Left lung (tissue), 10 donors: ENCODE results near the gene CCNYL1. TPM values are rescaled to one million over a fixed set of nuclear protein-coding genes. Genes with fewer than 3 reads are reported as not detected.
"Not testable (repeated sequence)": the region's sequence is repeated elsewhere in the genome, so short reads cannot be mapped to it uniquely, and the experiment has no call there.

Source experiments
- ATAC-seq: fragments of 200-7000 bp; cut with Tn5 transposase; one replicate; pipeline ENCODE4 v1.9.1; 2020; ENCODE audit warnings: moderate library complexity
- DNase-seq, 4 donors: peaks; one replicate each; pipeline ENCODE4 v3.0.0-alpha.2; 2013 to 2020
- H3K27ac ChIP-seq, 2 donors: fragments of 200-600 bp; sonication (generic) in 1 of 2; one replicate each; pipeline versions ENCODE4 v1.5.0 to v1.8.0; 2020 to 2021
- H3K27me3 ChIP-seq, 2 donors: fragments of 200-600 bp; sonication (generic) in 1 of 2; one replicate each; pipeline versions ENCODE4 v1.5.0 to v1.8.0; 2020 to 2021
- H3K36me3 ChIP-seq, 2 donors: fragments of 200-600 bp; sonication (generic) in 1 of 2; one replicate each; pipeline versions ENCODE4 v1.5.0 to v1.8.0; 2020 to 2021
- H3K4me1 ChIP-seq, 2 donors: fragments of 200-600 bp; one replicate each; pipeline ENCODE4 v1.8.0; 2021
- H3K4me3 ChIP-seq, 2 donors: fragments of 200-600 bp; sonication (generic) in 1 of 2; one replicate each; pipeline versions ENCODE4 v1.5.0 to v1.8.0; 2020 to 2021; ENCODE audit warnings: mild to moderate bottlenecking in 1 of 2
- H3K9me3 ChIP-seq, 2 donors: fragments of 200-600 bp; sonication (generic) in 1 of 2; one replicate each; pipeline versions ENCODE4 v1.5.0 to v1.8.0; 2020 to 2021
- intact Hi-C, 2 donors: fragments of 100-400 bp; cut with DNase I; formaldehyde crosslinking; loops; one replicate each; pipeline versions ENCODE4 v1.11.2 to v1.14.2; 2022
- polyA plus RNA-seq, 6 donors: library from polyadenylated mRNA; unstranded; fragments of 120-200 nt; gene quantifications; one replicate each; pipeline ENCODE4 v1.2.1, GENCODE V29; 2013; ENCODE audit not compliant: insufficient read length in 6 of 6
- total RNA-seq, 2 donors: library from RNA; stranded (reverse); fragmentation: NEBNext Ultra II Directional; extraction: Animal tissue kit (Norgen Biotek cat#: 25700); gene quantifications; one replicate each; pipeline ENCODE4 v1.2.1, GENCODE V29; 2021
- TF ChIP-seq, protein P1 (sequence below), 2 donors: fragments of 200-600 bp; sonication (generic) in 1 of 2; IDR thresholded peaks; one replicate each; pipeline versions ENCODE4 v1.5.0 to v1.8.0; 2021; ENCODE audit warnings: antibody characterized with exemption in 2 of 2
- donor health status: DM: no; HTN: yes; CAD: no.
- donor health status: DM: no; HTN: no; CAD: no.

Gene CCNYL1
- total and polyA plus RNA-seq, 8 donors: 18.8 to 33.2 (median 24.2) TPM

DNA sequence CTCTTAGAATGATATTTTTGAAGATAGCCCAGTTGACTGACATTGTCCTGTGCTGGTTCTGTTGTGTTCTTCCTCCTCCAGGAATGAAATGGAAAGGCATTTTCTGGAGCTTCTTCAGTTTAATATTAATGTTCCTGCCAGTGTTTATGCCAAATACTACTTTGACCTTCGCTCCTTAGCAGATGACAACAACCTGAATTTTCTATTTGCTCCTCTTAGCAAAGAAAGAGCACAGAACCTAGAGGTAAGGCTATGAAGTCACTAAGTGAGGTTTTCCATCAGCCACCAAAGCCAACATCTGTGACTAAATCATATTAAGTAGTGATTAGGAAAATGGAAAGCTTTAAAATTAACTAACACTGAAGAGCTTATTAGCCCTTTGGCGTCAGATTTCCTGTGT, 39.4 kb downstream of the CCNYL1 start:
- H3K9me3 ChIP-seq: no peaks in the 10 kb centered on the region
- no peak for ATAC-seq
- intact Hi-C loops: no loop called here
- no peak overlapping the region for H3K27ac ChIP-seq
- H3K27me3 ChIP-seq: no peaks in the 10 kb centered on the region
- DNase-seq: no peak
- H3K36me3 ChIP-seq: peaks cover 0 to 77% of the 10 kb centered on the region in 2 donors
- no peak overlapping the region for H3K4me3 ChIP-seq
- TF ChIP-seq, protein P1, sequence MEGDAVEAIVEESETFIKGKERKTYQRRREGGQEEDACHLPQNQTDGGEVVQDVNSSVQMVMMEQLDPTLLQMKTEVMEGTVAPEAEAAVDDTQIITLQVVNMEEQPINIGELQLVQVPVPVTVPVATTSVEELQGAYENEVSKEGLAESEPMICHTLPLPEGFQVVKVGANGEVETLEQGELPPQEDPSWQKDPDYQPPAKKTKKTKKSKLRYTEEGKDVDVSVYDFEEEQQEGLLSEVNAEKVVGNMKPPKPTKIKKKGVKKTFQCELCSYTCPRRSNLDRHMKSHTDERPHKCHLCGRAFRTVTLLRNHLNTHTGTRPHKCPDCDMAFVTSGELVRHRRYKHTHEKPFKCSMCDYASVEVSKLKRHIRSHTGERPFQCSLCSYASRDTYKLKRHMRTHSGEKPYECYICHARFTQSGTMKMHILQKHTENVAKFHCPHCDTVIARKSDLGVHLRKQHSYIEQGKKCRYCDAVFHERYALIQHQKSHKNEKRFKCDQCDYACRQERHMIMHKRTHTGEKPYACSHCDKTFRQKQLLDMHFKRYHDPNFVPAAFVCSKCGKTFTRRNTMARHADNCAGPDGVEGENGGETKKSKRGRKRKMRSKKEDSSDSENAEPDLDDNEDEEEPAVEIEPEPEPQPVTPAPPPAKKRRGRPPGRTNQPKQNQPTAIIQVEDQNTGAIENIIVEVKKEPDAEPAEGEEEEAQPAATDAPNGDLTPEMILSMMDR (IDR thresholded peaks at IDR 0.05): no peak
- no peaks in the 10 kb centered on the region for H3K4me1 ChIP-seq

- intact Hi-C loops, H3K4me1 ChIP-seq, H3K4me3 ChIP-seq, H3K27me3 ChIP-seq, DNase-seq, ATAC-seq, H3K9me3 ChIP-seq, H3K27ac ChIP-seq: not testable (repeated sequence)
- H3K36me3 ChIP-seq: peaks cover 0 to 56% of the 10 kb centered on the region in 2 donors
These were observed 42.2 kb downstream of the CCNYL1 start for GRCh38 chr2:207753688-207754087.

DNA sequence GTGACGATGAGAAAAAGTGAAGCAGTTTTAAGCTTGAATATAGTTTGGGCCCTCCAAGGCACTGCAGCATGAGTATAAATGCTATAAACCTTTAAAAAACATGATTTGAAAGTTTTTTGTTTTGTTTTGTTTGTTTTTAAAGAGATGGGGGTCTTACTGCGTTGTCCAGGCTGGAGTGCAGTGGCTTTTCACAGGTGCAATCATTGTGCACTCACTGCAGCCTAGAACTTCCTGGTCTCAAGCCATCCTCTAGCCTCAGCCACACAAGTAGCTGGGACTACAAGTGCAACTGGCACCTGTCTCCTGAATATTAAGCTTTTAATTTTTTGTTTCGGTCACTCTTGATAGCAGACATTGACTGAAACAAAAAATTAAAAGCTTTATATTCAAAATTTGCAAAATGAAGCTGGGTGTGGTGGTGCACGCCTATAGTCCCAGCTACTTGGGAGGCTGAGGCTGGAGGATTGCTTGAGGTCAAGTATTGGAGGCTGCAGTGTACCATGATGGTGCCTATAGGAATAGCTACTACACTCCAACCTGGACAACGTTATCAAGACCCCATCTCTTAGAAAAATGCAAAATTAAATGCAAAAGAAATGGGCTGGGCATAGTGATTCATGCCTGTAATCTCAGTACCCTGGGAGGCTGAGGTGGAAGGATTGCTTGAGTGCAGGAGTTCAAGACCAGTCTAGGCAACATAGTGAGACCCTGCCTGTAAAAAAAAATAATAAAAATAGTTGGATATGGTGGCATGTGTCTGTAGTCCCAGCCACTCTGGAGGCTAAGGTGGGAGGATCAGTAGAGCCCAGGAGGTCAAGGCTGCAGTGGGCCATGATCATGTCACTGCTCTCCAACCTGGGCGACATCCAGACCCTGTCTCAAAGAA, 43.3 kb downstream of the CCNYL1 start:
- H3K4me1 ChIP-seq: peaks cover 0 to 3% of the 10 kb centered on the region in 2 donors
- TF ChIP-seq, protein P1 (IDR thresholded peaks at IDR 0.05): no peak
- DNase-seq (no peak), ATAC-seq (no peak)
- H3K9me3 ChIP-seq: no peaks in the 10 kb centered on the region
- H3K27ac ChIP-seq: no peak overlapping the region
- H3K27me3 ChIP-seq: no peaks in the 10 kb centered on the region
- intact Hi-C loops: no loop called here
- H3K36me3 ChIP-seq: peaks cover 0 to 52% of the 10 kb centered on the region in 2 donors
- no peak overlapping the region for H3K4me3 ChIP-seq

- Histone ChIP-seq H3K4me1 (peaks cover 0 to 3% of the 10 kb centered on the region in 2 donors), H3K27me3 (no peaks in the 10 kb centered on the region), H3K9me3 (no peaks in the 10 kb centered on the region), H3K27ac (no peak overlapping the region), H3K4me3 (no peak overlapping the region), H3K36me3 (peaks cover 0 to 45% of the 10 kb centered on the region in 2 donors)
- intact Hi-C loops: no loop called here
- ATAC-seq: no peak
- no peak for DNase-seq
- TF ChIP-seq, protein P1 (IDR thresholded peaks at IDR 0.05): no peak
These were observed 46.6 kb downstream of the CCNYL1 start for GRCh38 chr2:207758025-207758424.

DNA sequence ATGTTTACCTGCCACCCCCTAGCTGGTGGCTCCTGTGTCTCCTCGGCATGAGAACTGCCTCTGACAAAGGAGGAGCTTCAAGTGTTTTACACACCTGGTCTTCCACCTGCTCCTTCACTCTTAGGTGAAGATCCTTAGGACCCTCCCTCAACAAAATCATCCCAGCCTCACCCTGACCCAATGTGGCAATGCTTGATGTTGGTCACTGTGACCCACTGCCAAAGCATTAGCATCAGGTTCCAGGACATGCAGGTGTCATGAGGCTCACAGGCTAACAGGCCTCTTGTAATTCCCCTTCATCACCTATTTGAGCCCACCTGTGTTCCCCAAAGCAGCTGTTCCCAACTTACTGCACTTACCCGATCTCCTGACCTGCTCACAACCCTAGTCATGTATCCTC, 48.5 kb downstream of the CCNYL1 start:
- intact Hi-C loops: loop anchor here in 1 of 2 donors (10.0 kb wide), 2 partner anchors 215 to 275 kb away; no protein-coding TSS in a partner anchor
- H3K4me3 ChIP-seq: no peak overlapping the region
- no peaks in the 10 kb centered on the region for H3K9me3 ChIP-seq
- DNase-seq: no peak
- peaks cover 0 to 38% of the 10 kb centered on the region in 2 donors for H3K36me3 ChIP-seq
- no peak for ATAC-seq
- H3K4me1 ChIP-seq: peaks cover 0 to 17% of the 10 kb centered on the region in 2 donors
- H3K27me3 ChIP-seq: no peaks in the 10 kb centered on the region
- TF ChIP-seq, protein P1 (IDR thresholded peaks at IDR 0.05): no peak
- no peak overlapping the region for H3K27ac ChIP-seq
